HG02884 (cell line): Measurements from ENCODE around the gene GOLPH3.
A peak's percentile ranks its signal among the peaks of the same experiment; 100 is the strongest.
"Not testable (repeated sequence)": the region's sequence is repeated elsewhere in the genome, so short reads cannot be mapped to it uniquely, and the experiment has no call there.

ENCODE experiments used
- ATAC-seq: cut with Tn5 transposase; IDR thresholded peaks from one replicate; pipeline ENCODE4 v1.9.1; 2021; ENCODE audit warnings: mild to moderate bottlenecking, moderate library complexity; ENCODE audit not compliant: unreplicated experiment

The GOLPH3 gene

GRCh38 chr5:32100691-32101302 lies 73.3 kb downstream of the GOLPH3 start:
- no peak for ATAC-seq

GRCh38 chr5:32100230-32100629 lies 73.9 kb downstream of the GOLPH3 start:
- no peak for ATAC-seq

- ATAC-seq, result no peak
These were observed 74.6 kb downstream of the GOLPH3 start for GRCh38 chr5:32099486-32100035.

GRCh38 chr5:32098890-32099310 lies 75.2 kb downstream of the GOLPH3 start:
- ATAC-seq, result no peak

- no peak for ATAC-seq
These were observed 75.8 kb downstream of the GOLPH3 start for GRCh38 chr5:32098291-32098690.

- ATAC-seq, result no peak
These were observed 77.1 kb downstream of the GOLPH3 start for GRCh38 chr5:32096891-32097595.

GRCh38 chr5:32095261-32095671 lies 78.9 kb downstream of the GOLPH3 start:
- ATAC-seq, result no peak

- no peak for ATAC-seq
These were observed 79.4 kb downstream of the GOLPH3 start for GRCh38 chr5:32094691-32095090.

GRCh38 chr5:32092938-32093812 lies 80.9 kb downstream of the GOLPH3 start:
- peak; percentile 91 for ATAC-seq

- ATAC-seq, result no peak
These were observed 83.4 kb downstream of the GOLPH3 start for GRCh38 chr5:32090755-32091128.

- ATAC-seq, result no peak
These were observed 83.9 kb downstream of the GOLPH3 start for GRCh38 chr5:32090026-32090754.

GRCh38 chr5:32089146-32090000 lies 84.7 kb downstream of the GOLPH3 start:
- no peak for ATAC-seq

- no peak for ATAC-seq
These were observed 85.9 kb downstream of the GOLPH3 start for GRCh38 chr5:32088214-32088613.

GRCh38 chr5:32087086-32088082 lies 86.7 kb downstream of the GOLPH3 start:
- no peak for ATAC-seq

GRCh38 chr5:32083981-32084430 lies 90.1 kb downstream of the GOLPH3 start:
- ATAC-seq, result no peak

GRCh38 chr5:32082701-32083100 lies 91.4 kb downstream of the GOLPH3 start:
- ATAC-seq, result no peak

- ATAC-seq, result not testable (repeated sequence)
These were observed 93.6 kb downstream of the GOLPH3 start for GRCh38 chr5:32080565-32080964.

GRCh38 chr5:32078855-32079254 lies 95.3 kb downstream of the GOLPH3 start:
- ATAC-seq, result not testable (repeated sequence)
